GM23338 (cell line): ENCODE data around the gene DUSP10. TPM values are rescaled to one million over a fixed set of nuclear protein-coding genes. Genes with fewer than 3 reads are reported as not detected.

Experiments
- ATAC-seq: fragments of 200-7000 bp; cut with Tn5 transposase; 3 replicates; pipeline ENCODE4 v1.9.1; 2020
- DNase-seq: peaks from one replicate; pipeline ENCODE4 v3.0.0-alpha.2; 2015; ENCODE audit warnings: low spot score
- H2AFZ ChIP-seq: fragments of 200-600 bp; sonication (generic); 2 replicates; pipeline ENCODE4 v1.8.0; 2016; ENCODE audit warnings: antibody characterized with exemption, mild to moderate bottlenecking, moderate library complexity
- H3F3A ChIP-seq: fragments of 200-600 bp; sonication (generic); replicated peaks from 2 replicates; pipeline ENCODE4 v1.8.0; 2017; ENCODE audit warnings: antibody characterized with exemption, mixed run types, low read depth
- H3K27ac ChIP-seq: fragments of 200-600 bp; sonication (generic); 2 replicates; pipeline ENCODE4 v1.6.1; 2016; ENCODE audit warnings: low read depth
- H3K27me3 ChIP-seq: fragments of 200-600 bp; sonication (generic); 2 replicates; pipeline ENCODE4 v1.8.0; 2016; ENCODE audit warnings: mild to moderate bottlenecking, mixed run types, moderate library complexity; ENCODE audit not compliant: insufficient read depth
- H3K36me3 ChIP-seq: fragments of 200-600 bp; sonication (generic); 2 replicates; pipeline ENCODE4 v1.8.0; 2016; ENCODE audit warnings: mild to moderate bottlenecking; ENCODE audit not compliant: insufficient read depth
- H3K4me1 ChIP-seq: fragments of 200-600 bp; sonication (generic); 2 replicates; pipeline ENCODE4 v1.8.0; 2016; ENCODE audit warnings: mild to moderate bottlenecking, moderate library complexity; ENCODE audit not compliant: insufficient read depth
- H3K4me2 ChIP-seq: fragments of 200-600 bp; sonication (generic); 2 replicates; pipeline ENCODE4 v1.7.1; 2017; ENCODE audit warnings: mixed run types
- H3K4me3 ChIP-seq: fragments of 200-600 bp; sonication (generic); 2 replicates; pipeline ENCODE4 v1.6.1; 2016; ENCODE audit warnings: mixed run types
- H3K79me2 ChIP-seq: fragments of 200-600 bp; sonication (generic); replicated peaks from 2 replicates; pipeline ENCODE4 v1.8.0; 2017; ENCODE audit warnings: mild to moderate bottlenecking; ENCODE audit not compliant: insufficient read depth
- H3K9me2 ChIP-seq: fragments of 200-600 bp; sonication (generic); 2 replicates; pipeline ENCODE4 v1.8.0; 2017; ENCODE audit not compliant: insufficient read depth
- H4K20me1 ChIP-seq: fragments of 200-600 bp; sonication (generic); replicated peaks from 2 replicates; pipeline ENCODE4 v1.8.0; 2017; ENCODE audit warnings: mild to moderate bottlenecking; ENCODE audit not compliant: insufficient read depth
- H3K27ac Mint-ChIP-seq: 2 replicates; pipeline ENCODE4 v1.8.0; 2020; ENCODE audit warnings: inconsistent platforms, mild to moderate bottlenecking, moderate library complexity, mixed read lengths
- H3K27me3 Mint-ChIP-seq: 3 replicates; pipeline ENCODE4 v1.8.0; 2022; ENCODE audit warnings: low read depth, mild to moderate bottlenecking, moderate library complexity, mixed read lengths, inconsistent platforms; ENCODE audit not compliant: insufficient read depth, poor library complexity
- H3K36me3 Mint-ChIP-seq: 3 replicates; pipeline ENCODE4 v1.8.0; 2021; ENCODE audit warnings: low read depth, mild to moderate bottlenecking, inconsistent platforms, moderate library complexity, mixed read lengths
- H3K4me1 Mint-ChIP-seq: 3 replicates; pipeline ENCODE4 v1.8.0; 2020; ENCODE audit warnings: mild to moderate bottlenecking, inconsistent platforms, mixed read lengths
- H3K4me3 Mint-ChIP-seq: 3 replicates; pipeline ENCODE4 v1.8.0; 2021; ENCODE audit warnings: moderate library complexity, mild to moderate bottlenecking, inconsistent platforms, mixed read lengths
- H3K9me3 Mint-ChIP-seq: 3 replicates; pipeline ENCODE4 v1.8.0; 2020; ENCODE audit warnings: moderate library complexity, mild to moderate bottlenecking, inconsistent platforms, mixed read lengths
- EZH2phosphoT487 ChIP-seq: fragments of 200-600 bp; sonication (generic); IDR thresholded peaks from one replicate; pipeline ENCODE4 v1.8.1; 2018; ENCODE audit warnings: antibody characterized with exemption; ENCODE audit not compliant: unreplicated experiment
- JUNB ChIP-seq: IDR thresholded peaks from one replicate; pipeline ENCODE4 v1.6.1; 2016; ENCODE audit warnings: antibody characterized with exemption; ENCODE audit not compliant: unreplicated experiment
- STAT1 ChIP-seq: IDR thresholded peaks from one replicate; pipeline ENCODE4 v1.6.1; 2016; ENCODE audit warnings: antibody characterized with exemption; ENCODE audit not compliant: unreplicated experiment
- polyA plus RNA-seq: library from polyadenylated mRNA; unstranded; fragments of >200 nt; fragmentation: Nextera tagmentation; extraction: Ambion mirVana; gene quantifications from 2 replicates; pipeline ENCODE4 v1.2.1, GENCODE V29; 2016
- total RNA-seq: library from RNA; depleted of rRNA; stranded (reverse); fragments of >200 nt; shearing (Covaris generic); gene quantifications from 2 replicates; pipeline ENCODE4 v1.2.3, GENCODE V29; 2014
- TF ChIP-seq, protein P1 (sequence below), 2 experiments: fragments of 200-600 bp in 1 of 2; sonication (generic) in 1 of 2; conservative IDR thresholded peaks; 2 replicates each; pipeline versions ENCODE4 v1.5.1 to v1.6.1; 2016 to 2017; ENCODE audit warnings: antibody characterized with exemption in 2 of 2, low read depth in 2 of 2, mild to moderate bottlenecking in 2 of 2, moderate library complexity in 1 of 2
- TF ChIP-seq, protein P2 (sequence below): IDR thresholded peaks from one replicate; pipeline ENCODE4 v1.6.1; 2018; ENCODE audit warnings: antibody characterized with exemption; ENCODE audit not compliant: unreplicated experiment
- TF ChIP-seq, protein P3 (sequence below): fragments of 250-450 bp; sonication (Bioruptor Pico); IDR thresholded peaks from 2 replicates; pipeline ENCODE4 v1.5.0; 2020; ENCODE audit warnings: mild to moderate bottlenecking, moderate library complexity

Gene DUSP10
- total and polyA plus RNA-seq, 2 experiments from 2014 or later: 1.5 to 1.6 TPM

DNA sequence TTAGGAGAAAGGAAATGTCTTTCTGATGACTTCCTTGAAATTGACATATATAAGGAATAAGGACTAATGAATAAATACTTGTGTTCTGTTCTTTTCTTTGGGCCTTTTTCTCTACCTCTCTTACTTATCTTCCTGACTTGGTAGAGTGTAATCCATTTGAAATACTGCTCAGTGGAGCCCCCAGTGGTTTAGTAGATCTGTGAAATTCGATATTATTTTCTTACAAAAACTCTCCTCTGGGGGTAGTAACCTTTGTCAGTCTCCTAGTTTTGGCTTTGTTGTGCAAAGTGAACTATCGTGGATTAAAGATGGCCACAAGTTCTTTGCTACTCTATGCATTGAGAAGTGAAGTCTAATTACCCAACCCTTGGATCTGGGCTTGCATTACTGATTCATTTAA, 48.8 kb downstream of the DUSP10 start:
- no peak for TF ChIP-seq STAT1
- TF ChIP-seq, protein P1, sequence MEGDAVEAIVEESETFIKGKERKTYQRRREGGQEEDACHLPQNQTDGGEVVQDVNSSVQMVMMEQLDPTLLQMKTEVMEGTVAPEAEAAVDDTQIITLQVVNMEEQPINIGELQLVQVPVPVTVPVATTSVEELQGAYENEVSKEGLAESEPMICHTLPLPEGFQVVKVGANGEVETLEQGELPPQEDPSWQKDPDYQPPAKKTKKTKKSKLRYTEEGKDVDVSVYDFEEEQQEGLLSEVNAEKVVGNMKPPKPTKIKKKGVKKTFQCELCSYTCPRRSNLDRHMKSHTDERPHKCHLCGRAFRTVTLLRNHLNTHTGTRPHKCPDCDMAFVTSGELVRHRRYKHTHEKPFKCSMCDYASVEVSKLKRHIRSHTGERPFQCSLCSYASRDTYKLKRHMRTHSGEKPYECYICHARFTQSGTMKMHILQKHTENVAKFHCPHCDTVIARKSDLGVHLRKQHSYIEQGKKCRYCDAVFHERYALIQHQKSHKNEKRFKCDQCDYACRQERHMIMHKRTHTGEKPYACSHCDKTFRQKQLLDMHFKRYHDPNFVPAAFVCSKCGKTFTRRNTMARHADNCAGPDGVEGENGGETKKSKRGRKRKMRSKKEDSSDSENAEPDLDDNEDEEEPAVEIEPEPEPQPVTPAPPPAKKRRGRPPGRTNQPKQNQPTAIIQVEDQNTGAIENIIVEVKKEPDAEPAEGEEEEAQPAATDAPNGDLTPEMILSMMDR (conservative IDR thresholded peaks at IDR 0.05; ENCODE audit: low read depth in 2 of 2): peak; percentile 31 to 61
- no peaks in the 10 kb centered on the region for H3K36me3 Mint-ChIP-seq

DNA sequence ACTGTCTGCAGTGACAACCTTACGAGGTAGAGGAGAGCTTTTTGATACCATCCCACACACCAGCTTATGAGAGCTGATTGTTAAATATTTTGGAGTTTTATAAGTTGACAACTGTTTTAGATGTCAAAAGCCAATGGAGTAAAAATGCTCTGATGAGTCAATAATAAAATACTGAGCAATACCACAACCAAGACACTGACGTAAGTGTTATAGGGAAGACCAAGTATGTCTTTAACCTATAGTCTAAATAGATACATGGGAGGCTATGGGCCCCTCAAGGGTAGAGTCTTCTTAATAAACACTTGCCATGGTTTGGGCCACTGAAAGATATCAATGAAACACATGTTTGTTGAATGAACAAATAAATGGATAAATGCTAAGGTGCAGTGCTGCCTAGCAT, 49.2 kb downstream of the DUSP10 start:
- Histone ChIP-seq H3K27ac (no peak overlapping the region), H3K27me3 (no peaks in the 10 kb centered on the region), H3K9me2 (peaks cover 11% of the 10 kb centered on the region), H4K20me1 (no peaks in the 10 kb centered on the region), H3F3A (no peaks in the 10 kb centered on the region), H3K36me3 (no peaks in the 10 kb centered on the region), H3K79me2 (no peaks in the 10 kb centered on the region), H2AFZ (no peak overlapping the region), H3K4me3 (no peak overlapping the region), H3K4me1 (no peaks in the 10 kb centered on the region), H3K4me2 (no peak overlapping the region)
- Mint-ChIP-seq H3K27me3 (no peaks in the 10 kb centered on the region), H3K4me3 (no peak overlapping the region), H3K9me3 (0 out of 3 replicates have a peak, but pooled peaks cover 4% of the 10 kb centered on the region), H3K4me1 (no peaks in the 10 kb centered on the region), H3K27ac (no peak overlapping the region), H3K36me3 (no peaks in the 10 kb centered on the region)
- no peak for ATAC-seq
- no peak for DNase-seq
- TF ChIP-seq EZH2phosphoT487 (no peak), JUNB (no peak)
- TF ChIP-seq, protein P2, sequence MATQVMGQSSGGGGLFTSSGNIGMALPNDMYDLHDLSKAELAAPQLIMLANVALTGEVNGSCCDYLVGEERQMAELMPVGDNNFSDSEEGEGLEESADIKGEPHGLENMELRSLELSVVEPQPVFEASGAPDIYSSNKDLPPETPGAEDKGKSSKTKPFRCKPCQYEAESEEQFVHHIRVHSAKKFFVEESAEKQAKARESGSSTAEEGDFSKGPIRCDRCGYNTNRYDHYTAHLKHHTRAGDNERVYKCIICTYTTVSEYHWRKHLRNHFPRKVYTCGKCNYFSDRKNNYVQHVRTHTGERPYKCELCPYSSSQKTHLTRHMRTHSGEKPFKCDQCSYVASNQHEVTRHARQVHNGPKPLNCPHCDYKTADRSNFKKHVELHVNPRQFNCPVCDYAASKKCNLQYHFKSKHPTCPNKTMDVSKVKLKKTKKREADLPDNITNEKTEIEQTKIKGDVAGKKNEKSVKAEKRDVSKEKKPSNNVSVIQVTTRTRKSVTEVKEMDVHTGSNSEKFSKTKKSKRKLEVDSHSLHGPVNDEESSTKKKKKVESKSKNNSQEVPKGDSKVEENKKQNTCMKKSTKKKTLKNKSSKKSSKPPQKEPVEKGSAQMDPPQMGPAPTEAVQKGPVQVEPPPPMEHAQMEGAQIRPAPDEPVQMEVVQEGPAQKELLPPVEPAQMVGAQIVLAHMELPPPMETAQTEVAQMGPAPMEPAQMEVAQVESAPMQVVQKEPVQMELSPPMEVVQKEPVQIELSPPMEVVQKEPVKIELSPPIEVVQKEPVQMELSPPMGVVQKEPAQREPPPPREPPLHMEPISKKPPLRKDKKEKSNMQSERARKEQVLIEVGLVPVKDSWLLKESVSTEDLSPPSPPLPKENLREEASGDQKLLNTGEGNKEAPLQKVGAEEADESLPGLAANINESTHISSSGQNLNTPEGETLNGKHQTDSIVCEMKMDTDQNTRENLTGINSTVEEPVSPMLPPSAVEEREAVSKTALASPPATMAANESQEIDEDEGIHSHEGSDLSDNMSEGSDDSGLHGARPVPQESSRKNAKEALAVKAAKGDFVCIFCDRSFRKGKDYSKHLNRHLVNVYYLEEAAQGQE: no peak
- TF ChIP-seq, protein P3, sequence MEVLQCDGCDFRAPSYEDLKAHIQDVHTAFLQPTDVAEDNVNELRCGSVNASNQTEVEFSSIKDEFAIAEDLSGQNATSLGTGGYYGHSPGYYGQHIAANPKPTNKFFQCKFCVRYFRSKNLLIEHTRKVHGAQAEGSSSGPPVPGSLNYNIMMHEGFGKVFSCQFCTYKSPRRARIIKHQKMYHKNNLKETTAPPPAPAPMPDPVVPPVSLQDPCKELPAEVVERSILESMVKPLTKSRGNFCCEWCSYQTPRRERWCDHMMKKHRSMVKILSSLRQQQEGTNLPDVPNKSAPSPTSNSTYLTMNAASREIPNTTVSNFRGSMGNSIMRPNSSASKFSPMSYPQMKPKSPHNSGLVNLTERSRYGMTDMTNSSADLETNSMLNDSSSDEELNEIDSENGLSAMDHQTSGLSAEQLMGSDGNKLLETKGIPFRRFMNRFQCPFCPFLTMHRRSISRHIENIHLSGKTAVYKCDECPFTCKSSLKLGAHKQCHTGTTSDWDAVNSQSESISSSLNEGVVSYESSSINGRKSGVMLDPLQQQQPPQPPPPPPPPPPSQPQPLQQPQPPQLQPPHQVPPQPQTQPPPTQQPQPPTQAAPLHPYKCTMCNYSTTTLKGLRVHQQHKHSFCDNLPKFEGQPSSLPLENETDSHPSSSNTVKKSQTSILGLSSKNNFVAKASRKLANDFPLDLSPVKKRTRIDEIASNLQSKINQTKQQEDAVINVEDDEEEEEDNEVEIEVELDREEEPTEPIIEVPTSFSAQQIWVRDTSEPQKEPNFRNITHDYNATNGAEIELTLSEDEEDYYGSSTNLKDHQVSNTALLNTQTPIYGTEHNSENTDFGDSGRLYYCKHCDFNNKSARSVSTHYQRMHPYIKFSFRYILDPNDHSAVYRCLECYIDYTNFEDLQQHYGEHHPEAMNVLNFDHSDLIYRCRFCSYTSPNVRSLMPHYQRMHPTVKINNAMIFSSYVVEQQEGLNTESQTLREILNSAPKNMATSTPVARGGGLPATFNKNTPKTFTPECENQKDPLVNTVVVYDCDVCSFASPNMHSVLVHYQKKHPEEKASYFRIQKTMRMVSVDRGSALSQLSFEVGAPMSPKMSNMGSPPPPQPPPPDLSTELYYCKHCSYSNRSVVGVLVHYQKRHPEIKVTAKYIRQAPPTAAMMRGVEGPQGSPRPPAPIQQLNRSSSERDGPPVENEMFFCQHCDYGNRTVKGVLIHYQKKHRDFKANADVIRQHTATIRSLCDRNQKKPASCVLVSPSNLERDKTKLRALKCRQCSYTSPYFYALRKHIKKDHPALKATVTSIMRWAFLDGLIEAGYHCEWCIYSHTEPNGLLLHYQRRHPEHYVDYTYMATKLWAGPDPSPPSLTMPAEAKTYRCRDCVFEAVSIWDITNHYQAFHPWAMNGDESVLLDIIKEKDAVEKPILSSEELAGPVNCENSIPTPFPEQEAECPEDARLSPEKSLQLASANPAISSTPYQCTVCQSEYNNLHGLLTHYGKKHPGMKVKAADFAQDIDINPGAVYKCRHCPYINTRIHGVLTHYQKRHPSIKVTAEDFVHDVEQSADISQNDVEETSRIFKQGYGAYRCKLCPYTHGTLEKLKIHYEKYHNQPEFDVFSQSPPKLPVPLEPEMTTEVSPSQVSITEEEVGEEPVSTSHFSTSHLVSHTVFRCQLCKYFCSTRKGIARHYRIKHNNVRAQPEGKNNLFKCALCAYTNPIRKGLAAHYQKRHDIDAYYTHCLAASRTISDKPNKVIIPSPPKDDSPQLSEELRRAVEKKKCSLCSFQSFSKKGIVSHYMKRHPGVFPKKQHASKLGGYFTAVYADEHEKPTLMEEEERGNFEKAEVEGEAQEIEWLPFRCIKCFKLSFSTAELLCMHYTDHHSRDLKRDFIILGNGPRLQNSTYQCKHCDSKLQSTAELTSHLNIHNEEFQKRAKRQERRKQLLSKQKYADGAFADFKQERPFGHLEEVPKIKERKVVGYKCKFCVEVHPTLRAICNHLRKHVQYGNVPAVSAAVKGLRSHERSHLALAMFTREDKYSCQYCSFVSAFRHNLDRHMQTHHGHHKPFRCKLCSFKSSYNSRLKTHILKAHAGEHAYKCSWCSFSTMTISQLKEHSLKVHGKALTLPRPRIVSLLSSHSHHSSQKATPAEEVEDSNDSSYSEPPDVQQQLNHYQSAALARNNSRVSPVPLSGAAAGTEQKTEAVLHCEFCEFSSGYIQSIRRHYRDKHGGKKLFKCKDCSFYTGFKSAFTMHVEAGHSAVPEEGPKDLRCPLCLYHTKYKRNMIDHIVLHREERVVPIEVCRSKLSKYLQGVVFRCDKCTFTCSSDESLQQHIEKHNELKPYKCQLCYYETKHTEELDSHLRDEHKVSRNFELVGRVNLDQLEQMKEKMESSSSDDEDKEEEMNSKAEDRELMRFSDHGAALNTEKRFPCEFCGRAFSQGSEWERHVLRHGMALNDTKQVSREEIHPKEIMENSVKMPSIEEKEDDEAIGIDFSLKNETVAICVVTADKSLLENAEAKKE (CRISPR knock-in tag): no peak
- TF ChIP-seq, protein P1 (conservative IDR thresholded peaks at IDR 0.05; ENCODE audit: low read depth in 2 of 2): no peak

More for the DNA sequence above, 48.8 kb downstream of the DUSP10 start:
- H3K4me2 ChIP-seq: no peak overlapping the region
- H3K36me3 ChIP-seq: no peaks in the 10 kb centered on the region
- Mint-ChIP-seq H3K27ac (no peak overlapping the region), H3K4me1 (no peaks in the 10 kb centered on the region), H3K9me3 (0 out of 3 replicates have a peak, but pooled peaks cover 4% of the 10 kb centered on the region), H3K4me3 (no peak overlapping the region), H3K27me3 (no peaks in the 10 kb centered on the region)
- H4K20me1 ChIP-seq: no peaks in the 10 kb centered on the region
- no peaks in the 10 kb centered on the region for H3F3A ChIP-seq
- H3K4me3 ChIP-seq: no peak overlapping the region
- no peak overlapping the region for H2AFZ ChIP-seq
- no peak overlapping the region for H3K27ac ChIP-seq
- DNase-seq: peak; percentile 79
- no peaks in the 10 kb centered on the region for H3K79me2 ChIP-seq
- no peaks in the 10 kb centered on the region for H3K4me1 ChIP-seq
- H3K27me3 ChIP-seq: no peaks in the 10 kb centered on the region
- ATAC-seq: peak; percentile 41
- H3K9me2 ChIP-seq: peaks cover 11% of the 10 kb centered on the region
